GM18867 (cell line): ENCODE measurements around the gene RDM1.
"Not testable (repeated sequence)": the region's sequence is repeated elsewhere in the genome, so short reads cannot be mapped to it uniquely, and the experiment has no call there.

Source experiments
- ATAC-seq: cut with Tn5 transposase; IDR thresholded peaks from one replicate; pipeline ENCODE4 v1.9.1; 2021; ENCODE audit warnings: mild to moderate bottlenecking, moderate library complexity; ENCODE audit not compliant: unreplicated experiment

RDM1 gene, protein sequence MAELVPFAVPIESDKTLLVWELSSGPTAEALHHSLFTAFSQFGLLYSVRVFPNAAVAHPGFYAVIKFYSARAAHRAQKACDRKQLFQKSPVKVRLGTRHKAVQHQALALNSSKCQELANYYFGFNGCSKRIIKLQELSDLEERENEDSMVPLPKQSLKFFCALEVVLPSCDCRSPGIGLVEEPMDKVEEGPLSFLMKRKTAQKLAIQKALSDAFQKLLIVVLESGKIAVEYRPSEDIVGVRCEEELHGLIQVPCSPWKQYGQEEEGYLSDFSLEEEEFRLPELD

DNA sequence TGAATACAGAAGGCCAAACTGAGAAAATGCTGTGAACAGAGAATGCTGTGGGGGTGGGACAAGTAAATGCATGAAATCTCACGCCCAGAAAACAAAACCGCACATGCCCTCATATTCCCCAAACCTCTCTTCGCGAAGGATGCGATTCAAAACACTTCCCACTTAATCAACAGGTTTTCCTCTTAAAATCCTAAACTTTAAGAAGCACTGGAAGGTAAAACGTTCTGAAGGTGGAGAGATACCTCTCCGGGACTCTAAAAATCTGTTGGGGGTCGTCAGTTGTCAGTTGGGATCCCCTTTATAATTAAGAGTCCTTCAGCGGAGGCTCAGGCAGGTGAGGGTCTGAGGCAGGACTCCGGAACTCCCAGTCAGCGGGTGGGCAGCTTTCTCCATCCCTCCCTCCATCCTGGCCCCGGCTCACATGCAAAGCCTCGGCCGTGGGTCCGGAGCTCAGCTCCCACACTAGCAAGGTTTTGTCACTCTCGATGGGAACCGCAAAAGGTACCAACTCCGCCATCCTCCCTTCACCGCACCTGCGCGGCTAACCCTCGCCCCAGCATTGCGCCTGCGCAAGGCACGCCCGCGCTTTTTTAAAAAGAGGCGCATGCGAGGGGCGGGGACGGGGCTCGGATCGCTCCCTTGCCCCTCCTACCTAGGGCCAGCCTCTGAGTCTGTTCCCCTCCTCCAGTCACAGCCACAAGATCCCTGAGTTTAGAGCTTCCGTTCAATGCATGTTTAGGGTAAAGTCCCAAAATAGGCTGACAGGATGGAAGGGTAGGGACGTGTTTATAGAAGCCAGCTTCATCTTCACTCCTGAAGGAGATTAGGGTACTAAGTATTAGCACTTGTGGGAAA, at the start of gene RDM1:
Gene RDM1, minus strand, starts transcription at position 563 of the 855 bp plus-strand sequence. Its CDS starts 46 bp downstream, at position 517.
- peak; percentile 78 for ATAC-seq

DNA sequence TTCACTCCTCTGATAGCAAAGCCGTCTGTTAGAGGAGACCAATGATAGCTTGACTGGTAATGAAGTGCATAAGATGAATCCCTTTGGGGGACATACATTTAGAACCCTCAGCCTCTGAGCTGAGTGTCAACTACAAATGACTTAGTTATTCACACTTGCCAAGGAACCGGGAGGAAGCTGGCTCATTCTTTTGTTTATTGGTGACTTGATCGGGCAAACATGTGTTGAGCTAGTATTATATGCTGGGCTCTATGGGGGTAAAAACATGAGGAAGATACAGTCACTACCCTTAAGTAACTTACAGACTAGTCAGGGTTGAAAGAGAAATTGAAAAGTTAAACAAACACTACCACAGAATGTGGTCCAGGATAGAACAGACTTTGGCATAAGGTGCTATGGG, 47.8 kb upstream of the RDM1 start:
- no peak for ATAC-seq

GRCh38 chr17:35977509-35977908, 46.9 kb upstream of the RDM1 start:
- no peak for ATAC-seq

DNA sequence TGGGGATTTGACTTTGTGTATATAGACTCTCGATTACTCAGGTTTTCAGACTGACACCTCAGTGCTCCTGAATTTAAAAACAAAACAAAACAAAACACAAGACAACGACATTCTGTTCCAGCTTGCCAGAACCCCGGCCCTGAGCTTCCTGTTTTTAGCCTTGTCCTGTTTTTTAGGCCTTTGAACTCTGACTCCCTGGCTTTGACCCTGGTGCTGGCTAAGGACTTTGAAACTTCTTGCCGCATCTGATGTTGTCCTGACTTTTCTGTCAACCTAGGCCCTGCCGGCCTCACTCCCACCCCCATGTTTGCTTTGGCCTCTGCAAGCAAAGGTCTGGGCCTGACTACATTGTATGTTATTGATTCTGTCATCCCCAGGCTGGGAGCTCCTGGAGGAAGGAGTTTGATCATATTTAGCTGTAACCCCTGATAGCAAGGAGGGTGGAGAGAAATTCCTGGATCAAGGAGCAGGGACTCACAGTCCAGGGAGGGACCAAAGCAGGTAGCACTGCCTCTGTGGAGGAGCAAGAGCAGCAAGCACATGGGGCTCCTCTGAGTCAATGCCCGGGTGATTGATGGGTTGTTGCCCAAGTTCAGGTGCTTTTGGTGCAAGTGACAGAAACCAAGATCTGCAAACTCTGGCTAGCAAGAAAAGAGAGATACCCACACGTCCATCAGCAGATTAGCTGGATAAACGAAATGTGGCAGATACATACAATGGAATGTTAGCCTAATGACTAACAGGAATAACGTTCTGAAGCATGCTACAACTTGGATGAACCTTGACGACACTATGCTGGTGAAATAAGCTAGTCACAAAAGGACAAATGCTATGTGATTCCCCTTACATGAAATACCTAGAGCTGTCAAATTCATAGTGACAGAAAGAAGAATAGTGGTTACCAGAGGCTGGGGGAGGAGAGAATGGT, 43.0 kb upstream of the RDM1 start:
- ATAC-seq = no peak

GRCh38 chr17:35972945-35973332, 42.4 kb upstream of the RDM1 start:
- no peak for ATAC-seq

DNA sequence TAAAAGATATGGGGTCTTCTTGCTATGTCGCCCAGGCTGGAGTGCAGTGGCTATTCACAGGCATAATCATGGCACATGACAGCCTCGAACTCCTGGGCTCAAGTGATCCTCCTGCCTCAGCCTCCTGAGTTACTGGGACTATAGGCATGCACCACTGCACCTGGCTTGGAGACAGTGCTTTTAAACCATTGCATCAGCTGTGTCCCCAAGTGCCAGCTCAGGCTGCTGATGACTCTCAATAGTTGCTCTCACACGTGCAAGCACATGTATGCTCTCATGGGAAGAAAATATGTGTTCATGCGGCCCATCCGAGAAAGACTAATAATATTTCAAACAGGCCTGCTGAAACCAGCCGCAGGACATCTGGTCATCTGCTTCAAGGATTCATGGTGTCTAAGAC, 42.0 kb upstream of the RDM1 start:
- no peak for ATAC-seq

- no peak for ATAC-seq
Measured at GRCh38 chr17:35972066-35972465, 41.5 kb upstream of the RDM1 start.

GRCh38 chr17:35969558-35970380, 39.2 kb upstream of the RDM1 start:
- no peak for ATAC-seq

- ATAC-seq = no peak
Measured at GRCh38 chr17:35968520-35969054, 38.0 kb upstream of the RDM1 start.

GRCh38 chr17:35965272-35965671, 34.7 kb upstream of the RDM1 start:
- no peak for ATAC-seq

- ATAC-seq = no peak
Measured at GRCh38 chr17:35963663-35964062, 33.1 kb upstream of the RDM1 start.

DNA sequence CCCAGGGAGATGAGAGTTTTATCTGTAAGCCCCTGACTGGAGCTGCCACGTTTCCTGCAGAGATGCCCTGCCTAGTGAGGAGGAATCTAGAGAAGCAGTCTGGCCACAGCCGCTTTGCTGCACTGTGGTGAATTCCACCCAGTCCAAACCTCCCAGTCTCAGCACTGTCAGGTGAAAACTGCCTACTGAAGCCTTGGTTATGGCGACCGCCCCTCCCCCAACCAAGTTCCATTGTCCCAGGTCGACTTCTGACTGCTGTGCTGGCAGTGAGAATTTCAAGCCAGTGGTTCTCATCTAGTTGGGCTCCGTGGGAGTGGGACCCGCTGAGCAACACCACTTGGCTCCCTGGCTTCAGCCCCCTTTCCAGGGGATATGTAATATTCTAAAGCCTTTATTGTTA, 23.1 kb upstream of the RDM1 start:
- no peak for ATAC-seq

DNA sequence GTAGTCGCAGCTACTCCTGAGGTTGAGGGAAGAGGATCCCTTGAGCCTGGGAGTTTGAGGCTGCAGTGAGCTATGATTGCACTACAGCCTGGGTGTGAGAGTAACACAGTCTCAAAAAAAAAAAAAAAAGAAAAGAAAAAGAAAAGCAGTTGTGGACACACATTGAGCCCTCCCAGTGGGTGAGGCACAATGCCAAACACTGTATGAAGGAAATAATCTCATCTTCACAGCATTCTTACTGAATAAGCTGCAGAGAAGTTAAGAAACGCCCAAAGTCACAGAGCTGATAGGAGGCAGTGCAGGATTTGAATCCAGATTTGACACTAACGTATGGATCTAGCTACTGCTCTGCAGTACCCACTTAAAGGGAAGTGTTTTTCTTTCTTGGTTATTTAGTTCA, 18.8 kb upstream of the RDM1 start:
- no peak for ATAC-seq

DNA sequence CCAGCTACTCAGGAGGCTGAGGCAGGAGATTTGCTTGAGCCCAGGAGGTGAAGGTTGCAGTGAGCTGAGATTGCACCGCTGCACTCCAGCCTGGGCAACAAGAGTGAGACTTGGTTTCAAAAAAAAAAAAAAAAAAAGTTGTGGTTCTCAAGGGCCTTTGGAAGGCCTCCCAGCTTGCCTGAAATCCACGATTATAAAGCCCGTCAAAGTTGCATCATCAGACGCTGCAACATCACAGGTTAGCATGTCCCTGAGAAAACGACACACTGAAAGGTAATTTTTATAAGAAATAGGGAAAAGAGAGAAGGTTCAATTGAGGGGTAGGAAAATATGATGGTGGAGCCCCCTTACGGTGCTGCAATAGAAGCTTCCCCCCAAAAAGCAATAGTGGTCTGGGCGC, 17.5 kb upstream of the RDM1 start:
- no peak for ATAC-seq

- ATAC-seq = peak; percentile 44
Measured at GRCh38 chr17:35947156-35947585, 16.6 kb upstream of the RDM1 start.

DNA sequence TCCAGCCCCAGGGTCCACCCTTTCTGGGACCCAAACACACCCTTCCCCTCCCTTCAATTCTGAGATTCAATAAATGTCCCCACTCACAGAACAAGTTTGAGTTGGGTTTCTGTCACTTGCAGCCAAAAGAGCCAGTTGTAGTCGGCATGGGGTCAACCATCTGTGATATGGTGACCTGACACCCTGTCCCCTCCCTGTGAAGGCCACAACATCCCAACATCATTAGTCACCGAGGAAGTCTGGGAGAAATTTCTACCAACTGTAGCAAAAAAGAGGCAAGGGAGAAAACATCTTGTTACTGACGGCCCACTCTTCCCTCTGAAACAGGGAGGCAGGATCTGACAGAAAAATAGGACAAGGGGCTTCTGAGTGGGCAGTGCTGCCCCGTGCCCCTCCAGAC, 13.6 kb upstream of the RDM1 start:
- ATAC-seq = no peak

DNA sequence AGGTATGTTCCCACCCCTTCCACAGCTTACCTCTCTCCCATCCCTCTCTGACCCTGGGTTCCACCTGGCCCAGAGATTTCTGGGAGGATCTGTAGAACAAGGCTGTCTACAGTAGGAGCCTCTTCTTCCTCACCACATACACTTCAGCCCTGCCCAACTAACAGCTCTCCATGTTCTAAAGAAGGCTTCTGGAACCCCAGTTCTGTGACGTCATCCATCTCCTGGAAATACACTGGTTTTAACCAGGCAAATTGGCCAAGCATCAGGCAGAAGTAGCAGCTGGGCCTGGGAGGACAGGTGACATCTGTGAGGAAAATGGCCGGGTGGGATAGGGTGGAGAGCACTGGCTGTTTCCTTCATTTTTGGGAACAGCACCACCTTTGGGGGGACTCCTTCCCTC, 13.0 kb upstream of the RDM1 start, which contains the start of gene LYZL6:
Gene LYZL6, minus strand, starts transcription at position 177 of the 400 bp plus-strand sequence. CDS start 4,357 bp downstream, outside the sequence.
- no peak for ATAC-seq

- ATAC-seq = no peak
Measured at GRCh38 chr17:35942588-35943186, 12.1 kb upstream of the RDM1 start.

DNA sequence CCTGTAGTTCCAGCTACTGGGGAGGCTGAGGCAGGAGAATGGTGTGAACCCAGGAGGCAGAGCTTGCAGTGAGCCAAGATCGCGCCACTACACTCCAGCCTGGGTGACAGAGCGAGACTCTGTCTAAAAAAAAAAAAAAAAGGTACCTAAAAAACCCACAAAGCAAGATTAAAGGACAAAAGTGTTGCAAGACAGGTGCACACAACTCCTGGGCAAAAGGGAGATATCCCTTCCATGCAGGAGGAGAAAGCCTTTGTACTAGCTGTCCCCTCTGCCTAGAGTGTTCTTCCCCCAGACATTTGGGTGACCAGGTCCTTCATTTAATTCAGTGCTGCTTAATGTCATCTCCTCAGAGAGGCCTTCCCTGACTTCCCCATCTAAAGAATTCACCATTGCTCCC, 7.9 kb upstream of the RDM1 start:
- not testable (repeated sequence) for ATAC-seq
